GM23338 (cell line): ENCODE measurements around the gene OSBPL3.

Experiments
- CREB1 ChIP-seq: fragments of 250-450 bp; sonication (Bioruptor Pico); IDR thresholded peaks from 2 replicates; pipeline ENCODE4 v1.5.0; 2020; ENCODE audit warnings: low read depth, mild to moderate bottlenecking, moderate library complexity
- CTCF ChIP-seq, 2 experiments: fragments of 200-600 bp in 1 of 2; sonication (generic) in 1 of 2; conservative IDR thresholded peaks; 2 replicates each; pipeline versions ENCODE4 v1.5.1 to v1.6.1; 2016 to 2017; ENCODE audit warnings: antibody characterized with exemption in 2 of 2, low read depth in 2 of 2, mild to moderate bottlenecking in 2 of 2, moderate library complexity in 1 of 2
- EZH2 ChIP-seq: fragments of 200-600 bp; sonication (generic); IDR thresholded peaks from one replicate; pipeline ENCODE4 v1.8.0; 2017; ENCODE audit warnings: antibody characterized with exemption, mild to moderate bottlenecking, low read depth; ENCODE audit not compliant: unreplicated experiment
- POLR2AphosphoS5 ChIP-seq: IDR thresholded peaks from 2 replicates; pipeline ENCODE4 v1.6.1; 2016; ENCODE audit warnings: antibody characterized with exemption, low read depth
- REST ChIP-seq: IDR thresholded peaks from one replicate; pipeline ENCODE4 v1.6.1; 2018; ENCODE audit warnings: antibody characterized with exemption; ENCODE audit not compliant: unreplicated experiment
- ZNF331 ChIP-seq: fragments of 250-450 bp; sonication (Bioruptor Pico); IDR thresholded peaks from 2 replicates; pipeline ENCODE4 v1.5.0; 2020; ENCODE audit warnings: low read depth, mild to moderate bottlenecking, moderate library complexity

- no peak for TF ChIP-seq CTCF (conservative IDR thresholded peaks at IDR 0.05; ENCODE audit: low read depth in 2 of 2)
- no peak for TF ChIP-seq ZNF331 (CRISPR knock-in tag)
- TF ChIP-seq REST: no peak
- no peak for TF ChIP-seq POLR2AphosphoS5
- no peak for TF ChIP-seq CREB1 (CRISPR knock-in tag)
- no peak for TF ChIP-seq EZH2
Measured at GRCh38 chr7:24799506-24799905, 180.5 kb downstream of the OSBPL3 start.
